ENCODE results near the gene GJA8. TPM values are rescaled to one million over a fixed set of nuclear protein-coding genes. Genes with fewer than 3 reads are reported as not detected.
"Not testable (repeated sequence)": the region's sequence is repeated elsewhere in the genome, so short reads cannot be mapped to it uniquely, and the experiment has no call there.

GJA8 gene
- total RNA-seq, 2 experiments from 2014 or later = not detected

DNA sequence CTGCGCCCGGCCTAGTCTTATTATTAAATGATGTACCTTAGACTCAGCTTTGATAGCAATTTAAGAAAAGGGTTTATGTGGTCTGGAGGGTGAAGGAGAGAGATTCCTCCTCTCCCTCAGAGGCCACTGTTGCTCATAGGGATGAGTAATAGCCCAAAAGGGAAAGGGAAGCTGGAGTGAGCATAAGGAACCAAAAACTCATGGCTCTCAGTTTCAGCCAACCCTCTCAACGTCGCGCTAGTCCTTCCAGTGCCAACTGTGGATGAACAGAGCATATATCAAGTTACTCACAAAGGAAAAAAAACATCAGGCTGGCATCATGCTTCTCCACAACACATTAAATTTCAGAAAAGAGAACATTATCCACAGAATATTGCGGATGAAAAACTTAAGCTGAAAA lies 17.3 kb downstream of the GJA8 start:
- Histone ChIP-seq H3K4me1 (ENCODE audit: insufficient read depth, low read length, poor library complexity, severe bottlenecking) (no peaks in the 10 kb centered on the region), H3K9me2 (ENCODE audit: insufficient read depth, low read length) (no peaks in the 10 kb centered on the region), H3K27ac (ENCODE audit: low read depth, low read length, poor library complexity, severe bottlenecking) (no peak overlapping the region), H3K4me2 (ENCODE audit: low read length) (no peak overlapping the region), H3K9me3 (ENCODE audit: low read length) (no peaks in the 10 kb centered on the region), H3K36me3 (ENCODE audit: insufficient read depth, low read length) (no peaks in the 10 kb centered on the region), H3K79me2 (ENCODE audit: insufficient read depth, low read depth, low read length) (no peaks in the 10 kb centered on the region), H4K20me1 (ENCODE audit: insufficient read depth, low read length) (no peaks in the 10 kb centered on the region), H2AFZ (ENCODE audit: low read length) (no peak overlapping the region), H3K4me3 (ENCODE audit: low read depth, low read length, poor library complexity, severe bottlenecking) (no peak overlapping the region)
- ChIA-PET CTCF (ENCODE audit: unreplicated experiment) (no interaction called here), POLR2A (no interaction called here)
- intact Hi-C loops (cut with micrococcal nuclease; ENCODE audit: unreplicated experiment) = no loop called here
- DNase-seq (ENCODE audit: low spot score) = no peak
- TF ChIP-seq EZH2phosphoT487 (IDR thresholded peaks at IDR 0.05; ENCODE audit: borderline replicate concordance, low read depth, low read length) = no peak
- TF ChIP-seq, protein P1, sequence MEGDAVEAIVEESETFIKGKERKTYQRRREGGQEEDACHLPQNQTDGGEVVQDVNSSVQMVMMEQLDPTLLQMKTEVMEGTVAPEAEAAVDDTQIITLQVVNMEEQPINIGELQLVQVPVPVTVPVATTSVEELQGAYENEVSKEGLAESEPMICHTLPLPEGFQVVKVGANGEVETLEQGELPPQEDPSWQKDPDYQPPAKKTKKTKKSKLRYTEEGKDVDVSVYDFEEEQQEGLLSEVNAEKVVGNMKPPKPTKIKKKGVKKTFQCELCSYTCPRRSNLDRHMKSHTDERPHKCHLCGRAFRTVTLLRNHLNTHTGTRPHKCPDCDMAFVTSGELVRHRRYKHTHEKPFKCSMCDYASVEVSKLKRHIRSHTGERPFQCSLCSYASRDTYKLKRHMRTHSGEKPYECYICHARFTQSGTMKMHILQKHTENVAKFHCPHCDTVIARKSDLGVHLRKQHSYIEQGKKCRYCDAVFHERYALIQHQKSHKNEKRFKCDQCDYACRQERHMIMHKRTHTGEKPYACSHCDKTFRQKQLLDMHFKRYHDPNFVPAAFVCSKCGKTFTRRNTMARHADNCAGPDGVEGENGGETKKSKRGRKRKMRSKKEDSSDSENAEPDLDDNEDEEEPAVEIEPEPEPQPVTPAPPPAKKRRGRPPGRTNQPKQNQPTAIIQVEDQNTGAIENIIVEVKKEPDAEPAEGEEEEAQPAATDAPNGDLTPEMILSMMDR (conservative IDR thresholded peaks at IDR 0.05; ENCODE audit: low read length) = no peak
- BruUV-seq (replicated peaks) = no TSS peak

DNA sequence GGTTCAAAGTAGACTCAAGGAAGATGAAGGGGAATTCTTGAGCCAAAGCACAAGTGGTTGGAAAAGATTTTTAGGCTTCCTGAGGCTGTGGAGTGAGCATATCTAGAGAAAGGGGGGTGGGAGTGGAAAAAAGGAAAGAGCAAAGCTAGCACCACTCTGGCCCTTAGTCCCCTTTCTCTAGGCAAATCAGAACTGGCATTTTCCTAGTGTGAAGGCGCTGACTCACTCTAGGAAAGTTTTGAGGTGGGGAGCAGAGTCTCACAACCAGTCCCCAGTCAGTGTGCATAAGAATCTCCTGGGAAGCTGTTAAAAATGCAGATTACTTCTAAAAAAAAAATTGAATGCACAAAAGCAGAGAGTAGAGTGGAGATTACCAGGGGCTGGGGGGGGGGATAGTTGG lies 22.2 kb downstream of the GJA8 start:
- H2AFZ ChIP-seq (ENCODE audit: low read length) = no peak overlapping the region
- H3K27ac ChIP-seq (ENCODE audit: low read depth, low read length, poor library complexity, severe bottlenecking) = no peak overlapping the region
- no TSS peak for BruUV-seq (replicated peaks)
- POLR2A ChIA-PET = no interaction called here
- H3K4me1 ChIP-seq (ENCODE audit: insufficient read depth, low read length, poor library complexity, severe bottlenecking) = no peaks in the 10 kb centered on the region
- no peaks in the 10 kb centered on the region for H3K9me3 ChIP-seq (ENCODE audit: low read length)
- H3K79me2 ChIP-seq (ENCODE audit: insufficient read depth, low read depth, low read length) = peaks cover 6% of the 10 kb centered on the region; the same call in 1 of the 2 replicates
- H3K9me2 ChIP-seq (ENCODE audit: insufficient read depth, low read length) = no peaks in the 10 kb centered on the region
- no peak overlapping the region for H3K4me3 ChIP-seq (ENCODE audit: low read depth, low read length, poor library complexity, severe bottlenecking)
- CTCF ChIA-PET (ENCODE audit: unreplicated experiment) = no interaction called here
- no peak for DNase-seq (ENCODE audit: low spot score)
- 0 out of 2 replicates have a peak, but pooled peaks cover 5% of the 10 kb centered on the region for H4K20me1 ChIP-seq (ENCODE audit: insufficient read depth, low read length)
- intact Hi-C loops (cut with micrococcal nuclease; ENCODE audit: unreplicated experiment) = no loop called here
- TF ChIP-seq EZH2phosphoT487 (IDR thresholded peaks at IDR 0.05; ENCODE audit: borderline replicate concordance, low read depth, low read length) = no peak
- TF ChIP-seq, protein P1 (conservative IDR thresholded peaks at IDR 0.05; ENCODE audit: low read length) = no peak
- no peak overlapping the region for H3K4me2 ChIP-seq (ENCODE audit: low read length)
- H3K36me3 ChIP-seq (ENCODE audit: insufficient read depth, low read length) = no peaks in the 10 kb centered on the region

DNA sequence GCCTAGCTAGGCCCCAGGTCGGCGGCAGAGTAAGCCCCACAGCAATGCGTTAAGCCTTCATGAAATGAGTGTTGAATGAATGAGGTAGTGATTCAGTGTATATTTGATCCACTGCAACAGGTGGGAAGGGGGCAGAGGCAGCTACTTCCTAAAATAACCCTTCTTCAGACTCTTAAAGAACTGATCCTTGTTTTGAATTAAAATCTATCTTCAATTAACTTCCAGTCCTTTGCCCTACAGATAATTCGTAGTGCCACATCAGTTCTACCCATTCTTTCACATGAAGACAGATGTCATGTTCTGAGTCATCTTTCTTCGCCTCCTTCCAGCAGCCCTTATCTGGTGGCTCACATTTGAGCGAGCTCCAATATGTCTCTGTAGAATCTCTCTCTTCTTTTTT lies 24.6 kb downstream of the GJA8 start:
- H3K79me2 ChIP-seq (ENCODE audit: insufficient read depth, low read depth, low read length); BruUV-seq (replicated peaks); H3K9me3 ChIP-seq (ENCODE audit: low read length); intact Hi-C loops (cut with micrococcal nuclease; ENCODE audit: unreplicated experiment); H3K4me2 ChIP-seq (ENCODE audit: low read length); H4K20me1 ChIP-seq (ENCODE audit: insufficient read depth, low read length); H3K27ac ChIP-seq (ENCODE audit: low read depth, low read length, poor library complexity, severe bottlenecking); H3K4me3 ChIP-seq (ENCODE audit: low read depth, low read length, poor library complexity, severe bottlenecking); POLR2A ChIA-PET; DNase-seq (ENCODE audit: low spot score); H3K9me2 ChIP-seq (ENCODE audit: insufficient read depth, low read length); H3K4me1 ChIP-seq (ENCODE audit: insufficient read depth, low read length, poor library complexity, severe bottlenecking); H3K36me3 ChIP-seq (ENCODE audit: insufficient read depth, low read length); CTCF ChIA-PET (ENCODE audit: unreplicated experiment); H2AFZ ChIP-seq (ENCODE audit: low read length): not testable (repeated sequence)

DNA sequence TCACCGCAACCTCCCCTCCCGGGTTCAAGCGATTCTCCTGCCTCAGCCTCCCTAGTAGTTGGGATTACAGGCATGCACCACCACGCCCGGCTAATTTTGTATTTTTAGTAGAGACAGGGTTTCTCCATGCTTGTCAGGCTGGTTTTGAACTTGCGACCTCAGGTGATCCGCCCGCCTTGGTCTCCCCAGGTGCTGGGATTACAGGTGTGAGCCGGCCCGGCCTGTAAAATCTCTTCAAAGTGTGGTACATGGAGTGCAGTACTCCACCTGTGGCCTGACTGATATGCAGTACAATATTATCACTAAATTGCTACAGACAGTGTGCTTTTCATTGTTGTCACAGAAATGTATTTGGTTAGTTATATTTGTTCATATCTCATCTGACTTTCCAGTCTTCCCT lies 25.1 kb downstream of the GJA8 start:
- H3K4me3 ChIP-seq (ENCODE audit: low read depth, low read length, poor library complexity, severe bottlenecking); H4K20me1 ChIP-seq (ENCODE audit: insufficient read depth, low read length); H3K4me2 ChIP-seq (ENCODE audit: low read length); CTCF ChIA-PET (ENCODE audit: unreplicated experiment); H3K9me2 ChIP-seq (ENCODE audit: insufficient read depth, low read length); POLR2A ChIA-PET; H3K79me2 ChIP-seq (ENCODE audit: insufficient read depth, low read depth, low read length); DNase-seq (ENCODE audit: low spot score); BruUV-seq (replicated peaks); intact Hi-C loops (cut with micrococcal nuclease; ENCODE audit: unreplicated experiment); H3K36me3 ChIP-seq (ENCODE audit: insufficient read depth, low read length); H3K9me3 ChIP-seq (ENCODE audit: low read length); H2AFZ ChIP-seq (ENCODE audit: low read length); H3K4me1 ChIP-seq (ENCODE audit: insufficient read depth, low read length, poor library complexity, severe bottlenecking); H3K27ac ChIP-seq (ENCODE audit: low read depth, low read length, poor library complexity, severe bottlenecking): not testable (repeated sequence)

DNA sequence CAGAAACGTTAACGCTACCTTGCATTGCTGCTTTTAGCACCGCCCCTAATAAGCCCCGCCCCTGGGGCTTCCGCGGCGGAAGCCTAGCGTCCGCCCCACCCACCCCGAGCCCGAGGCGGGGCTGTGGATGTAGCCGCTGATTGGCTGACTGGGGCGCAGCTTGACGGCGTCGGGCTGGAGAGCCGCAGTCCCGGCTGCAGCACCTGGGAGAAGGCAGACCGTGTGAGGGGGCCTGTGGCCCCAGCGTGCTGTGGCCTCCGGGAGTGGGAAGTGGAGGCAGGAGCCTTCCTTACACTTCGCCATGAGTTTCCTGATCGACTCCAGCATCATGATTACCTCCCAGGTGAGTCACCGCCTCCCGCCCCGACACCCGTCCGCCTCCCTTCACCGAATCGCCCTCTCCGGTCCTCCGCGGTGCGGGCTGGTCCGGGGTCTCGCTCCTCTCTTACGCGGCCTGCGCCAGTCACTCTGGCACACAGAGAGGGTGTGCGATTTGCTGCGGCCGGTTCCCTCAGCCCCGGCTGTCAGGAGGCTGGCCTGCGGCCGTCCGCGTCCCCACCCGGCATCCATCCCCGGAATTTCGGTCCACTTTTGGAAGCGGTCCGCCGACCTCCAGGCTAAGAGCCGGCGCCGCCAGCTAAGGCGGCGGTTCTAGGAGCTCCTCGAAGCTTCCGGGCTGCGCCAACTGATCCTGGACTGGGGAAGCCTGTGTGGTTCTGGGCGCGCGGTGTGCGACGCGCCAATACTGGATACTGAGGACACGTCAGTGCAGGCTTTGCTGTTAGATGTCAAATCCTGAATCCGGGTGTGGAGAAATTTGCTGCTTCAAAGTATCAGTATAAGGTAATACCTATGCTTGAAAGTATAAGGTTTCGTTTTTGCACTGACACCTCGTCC lies 25.9 kb downstream of the GJA8 start, which contains the start of gene GPR89B:
GPR89B (plus strand) TSS at position 185 of the 897 bp plus-strand sequence; CDS start at position 302, 117 bp downstream.
- intact Hi-C loops (cut with micrococcal nuclease; ENCODE audit: unreplicated experiment); H3K27ac ChIP-seq (ENCODE audit: low read depth, low read length, poor library complexity, severe bottlenecking); H4K20me1 ChIP-seq (ENCODE audit: insufficient read depth, low read length); BruUV-seq (replicated peaks); H3K9me3 ChIP-seq (ENCODE audit: low read length); H3K79me2 ChIP-seq (ENCODE audit: insufficient read depth, low read depth, low read length); H3K36me3 ChIP-seq (ENCODE audit: insufficient read depth, low read length); H3K9me2 ChIP-seq (ENCODE audit: insufficient read depth, low read length); POLR2A ChIA-PET; H3K4me1 ChIP-seq (ENCODE audit: insufficient read depth, low read length, poor library complexity, severe bottlenecking); H2AFZ ChIP-seq (ENCODE audit: low read length); CTCF ChIA-PET (ENCODE audit: unreplicated experiment): not testable (repeated sequence)
- Histone ChIP-seq H3K4me3 (ENCODE audit: low read depth, low read length, poor library complexity, severe bottlenecking) (peak within 1 kb of the TSS; percentile 86), H3K4me2 (ENCODE audit: low read length) (peak within 1 kb of the TSS; percentile 79)
- peak; percentile 91 for DNase-seq (ENCODE audit: low spot score)
